ENCODE measurements around the gene FBXL14.

FBXL14 gene, protein sequence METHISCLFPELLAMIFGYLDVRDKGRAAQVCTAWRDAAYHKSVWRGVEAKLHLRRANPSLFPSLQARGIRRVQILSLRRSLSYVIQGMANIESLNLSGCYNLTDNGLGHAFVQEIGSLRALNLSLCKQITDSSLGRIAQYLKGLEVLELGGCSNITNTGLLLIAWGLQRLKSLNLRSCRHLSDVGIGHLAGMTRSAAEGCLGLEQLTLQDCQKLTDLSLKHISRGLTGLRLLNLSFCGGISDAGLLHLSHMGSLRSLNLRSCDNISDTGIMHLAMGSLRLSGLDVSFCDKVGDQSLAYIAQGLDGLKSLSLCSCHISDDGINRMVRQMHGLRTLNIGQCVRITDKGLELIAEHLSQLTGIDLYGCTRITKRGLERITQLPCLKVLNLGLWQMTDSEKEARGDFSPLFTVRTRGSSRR

DNA sequence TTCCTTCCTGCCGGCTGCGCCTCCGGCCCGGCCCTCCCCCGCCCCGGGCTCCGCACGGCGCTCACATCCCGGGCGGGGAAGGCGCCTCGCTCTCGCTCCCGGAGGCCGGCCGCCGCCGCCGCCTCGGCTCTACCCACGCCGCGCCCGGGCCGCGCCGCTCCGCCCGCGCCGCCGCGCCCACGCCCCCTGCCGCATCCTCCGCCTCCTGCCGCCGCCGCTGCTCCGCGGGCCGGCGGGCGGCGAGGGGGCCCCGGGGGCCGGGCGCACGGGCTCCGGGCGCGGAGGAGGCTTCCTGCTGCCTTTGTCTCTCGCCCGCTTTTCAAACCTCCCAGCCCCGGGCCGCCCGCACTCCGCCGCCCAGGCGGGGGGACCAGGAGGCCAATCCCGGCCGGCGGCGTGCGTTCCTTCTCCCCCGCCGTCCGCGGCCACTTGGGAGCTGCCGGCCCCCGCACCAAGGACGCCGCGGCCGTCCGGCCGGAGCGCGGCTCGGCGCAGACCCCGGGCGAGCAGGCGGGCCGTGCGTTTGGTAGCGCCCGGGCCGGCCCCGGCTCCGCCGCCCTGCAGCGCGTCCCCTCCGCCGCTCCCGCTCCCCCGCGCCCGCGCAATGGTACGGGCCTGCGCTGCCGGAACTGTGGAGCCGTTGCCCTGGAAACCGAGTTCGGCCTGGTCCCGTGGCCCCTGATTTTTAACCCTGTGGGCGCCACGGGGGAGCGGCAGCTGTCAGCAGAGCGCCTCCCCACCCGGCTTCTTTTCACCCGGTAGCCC, at the start of gene FBXL14:
TSS of gene FBXL14 (minus strand) at position 321 of the 765 bp plus-strand sequence. CDS start 515 bp downstream, outside the sequence.
- DNase-seq, result peak; percentile 85

- DNase-seq, result no peak
Measured at GRCh38 chr12:1643905-1644533, 49.6 kb upstream of the FBXL14 start.

DNA sequence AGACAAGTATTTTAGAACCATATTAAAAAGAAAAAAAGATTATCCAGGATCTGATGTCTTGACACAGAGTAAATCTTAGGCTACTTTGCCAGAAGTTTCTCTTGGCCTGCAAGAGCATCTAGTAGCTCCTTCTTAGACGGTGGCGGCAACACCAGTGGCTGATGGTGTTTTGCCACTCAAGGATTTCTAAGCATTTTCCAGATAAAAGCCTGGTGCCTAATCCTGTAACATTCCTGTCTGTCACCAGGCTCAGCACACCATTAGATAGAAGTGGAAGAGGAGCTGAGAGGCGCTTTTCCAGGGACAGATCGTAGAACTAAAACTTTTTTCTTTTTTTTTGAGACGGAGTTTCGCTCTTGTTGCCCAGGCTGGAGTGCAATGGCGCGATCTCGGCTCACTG, 48.7 kb upstream of the FBXL14 start:
- DNase-seq, result no peak

DNA sequence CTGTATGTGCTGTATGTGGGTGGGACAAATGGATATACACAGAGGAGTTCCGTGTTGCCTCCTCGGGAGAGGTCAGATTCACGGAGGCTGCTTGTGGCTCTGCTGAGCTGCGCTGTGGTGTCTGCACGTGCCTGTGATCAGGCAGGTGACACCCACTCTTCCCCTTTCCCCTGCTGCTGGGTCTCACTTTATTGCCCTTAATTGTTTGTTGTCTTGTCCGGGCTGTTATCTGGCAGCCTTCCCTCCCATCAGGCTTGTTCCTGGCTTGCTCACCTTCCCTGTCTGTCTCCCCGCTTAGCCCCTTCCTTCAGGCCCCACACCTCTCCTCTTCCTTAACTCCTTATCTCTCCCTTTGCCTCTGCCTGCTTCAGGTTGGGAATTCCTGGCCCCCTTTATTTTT, 48.1 kb upstream of the FBXL14 start:
- DNase-seq, result no peak

DNA sequence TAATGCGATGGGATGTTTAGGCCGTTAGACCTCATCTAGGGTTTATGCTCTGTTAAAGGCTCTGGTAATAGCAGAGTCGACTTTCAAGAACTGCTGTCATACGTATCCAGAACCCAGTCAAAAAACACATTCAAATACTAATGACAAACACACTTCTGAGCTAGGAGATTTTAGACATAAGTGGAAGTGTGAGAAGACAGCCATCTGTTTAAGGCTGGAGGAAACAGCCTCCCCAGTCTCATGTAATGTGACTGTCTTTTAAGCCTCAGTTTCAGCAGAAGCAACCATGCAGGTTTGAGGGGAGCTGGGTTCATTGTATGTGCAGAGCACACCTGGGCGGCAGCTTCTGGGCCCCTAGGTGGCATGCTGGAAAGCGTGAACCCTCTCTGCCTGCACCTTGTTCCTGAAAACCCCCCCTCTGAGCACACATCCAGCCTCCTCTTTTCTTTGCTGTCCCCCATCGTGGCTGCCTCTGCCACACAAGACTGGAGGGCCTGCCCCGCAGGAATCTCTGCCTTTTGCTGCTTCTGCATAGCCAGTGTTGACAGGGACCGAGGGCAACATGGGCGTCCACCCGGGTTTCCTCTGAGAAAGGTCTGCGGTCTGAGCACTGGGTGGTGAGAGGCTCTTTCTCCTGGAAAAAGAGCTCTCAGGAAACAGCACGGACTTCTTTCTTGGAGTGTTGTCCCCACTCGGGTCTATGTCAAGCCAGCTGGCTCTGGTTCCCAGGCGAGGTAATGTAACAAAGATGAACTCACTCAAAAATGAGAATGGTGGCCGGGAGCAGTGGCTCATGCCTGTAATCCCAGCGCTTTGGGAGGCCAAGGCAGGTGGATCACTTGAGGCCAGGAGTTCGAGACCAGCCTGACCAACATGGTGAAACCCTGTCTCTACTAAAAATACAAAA, 46.2 kb upstream of the FBXL14 start:
- no peak for DNase-seq

- DNase-seq, result no peak
Measured at GRCh38 chr12:1639538-1639937, 45.2 kb upstream of the FBXL14 start.

DNA sequence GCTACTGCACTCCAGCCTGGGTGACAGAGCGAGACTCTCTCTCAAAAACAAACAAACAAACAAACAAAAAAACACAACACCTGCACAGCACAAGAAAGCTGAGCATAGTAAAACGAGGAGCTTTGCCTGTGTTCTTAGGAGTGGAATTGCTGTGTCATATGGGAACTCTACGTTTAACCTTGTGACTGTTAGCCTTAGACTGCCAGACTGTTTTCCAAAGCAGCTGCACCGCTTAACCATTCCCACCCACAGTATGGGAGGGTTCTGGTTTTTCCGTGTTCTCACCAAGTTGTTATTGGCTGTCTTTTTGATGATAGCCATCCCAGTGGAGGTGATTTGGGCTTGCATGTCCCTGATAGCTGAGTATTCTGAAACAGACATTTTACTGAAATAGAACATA, 43.8 kb upstream of the FBXL14 start:
- DNase-seq, result no peak

- DNase-seq, result no peak
Measured at GRCh38 chr12:1635301-1636095, 41.1 kb upstream of the FBXL14 start.

DNA sequence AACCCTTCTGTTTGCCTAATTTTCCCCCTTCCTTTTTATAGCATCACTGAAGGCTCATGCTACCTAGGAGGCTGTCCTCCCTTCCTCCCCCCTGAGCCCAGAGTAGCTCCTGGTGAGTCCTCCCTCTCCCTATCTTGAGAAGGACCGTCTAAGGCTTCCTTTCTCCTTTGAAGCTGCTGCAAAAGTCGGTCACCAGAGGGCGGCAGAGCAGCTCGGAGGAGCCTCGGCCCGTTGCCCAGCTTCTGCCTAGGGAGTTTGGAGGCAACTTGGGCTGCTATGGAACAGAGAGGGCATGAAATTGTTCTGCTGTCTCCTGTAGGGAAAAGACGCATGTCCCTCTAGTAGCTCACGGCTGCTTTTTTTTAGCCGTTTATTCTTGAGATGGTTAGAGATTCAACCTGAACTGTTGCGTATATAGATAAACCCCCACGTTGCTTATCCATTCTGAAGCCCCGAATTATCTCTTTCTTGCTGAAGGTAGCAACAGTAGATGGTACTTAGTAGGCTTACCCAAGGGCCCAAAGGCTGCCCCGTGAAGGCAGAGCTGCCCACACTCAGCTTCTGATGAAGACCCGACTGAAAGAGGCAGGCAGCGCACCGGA, 40.3 kb upstream of the FBXL14 start:
- peak; percentile 67 for DNase-seq

- no peak for DNase-seq
Measured at GRCh38 chr12:1634149-1634548, 39.8 kb upstream of the FBXL14 start.

DNA sequence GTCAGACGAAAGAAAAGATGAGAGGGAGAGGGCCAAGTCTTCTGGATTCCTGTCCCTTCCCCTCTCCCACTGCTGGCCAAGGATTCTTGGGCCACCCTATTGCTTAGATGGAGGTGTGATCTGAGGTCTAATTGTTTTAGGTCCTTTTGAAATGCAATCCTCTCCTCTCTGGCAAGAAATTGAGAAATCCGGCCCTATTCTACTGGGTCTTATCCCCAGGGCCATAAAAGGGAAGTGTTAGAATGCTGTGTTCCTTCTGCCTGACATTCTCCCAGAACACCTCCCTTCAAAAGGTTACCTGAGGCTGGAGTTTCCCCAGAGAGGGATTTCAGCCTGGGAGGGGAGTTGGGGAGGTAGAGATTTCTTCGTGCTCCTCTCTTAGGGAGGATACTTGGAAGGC, 39.1 kb upstream of the FBXL14 start:
- DNase-seq, result no peak

- DNase-seq, result no peak
Measured at GRCh38 chr12:1632702-1633101, 38.3 kb upstream of the FBXL14 start.

GRCh38 chr12:1630827-1631591, 36.6 kb upstream of the FBXL14 start:
- DNase-seq, result no peak

DNA sequence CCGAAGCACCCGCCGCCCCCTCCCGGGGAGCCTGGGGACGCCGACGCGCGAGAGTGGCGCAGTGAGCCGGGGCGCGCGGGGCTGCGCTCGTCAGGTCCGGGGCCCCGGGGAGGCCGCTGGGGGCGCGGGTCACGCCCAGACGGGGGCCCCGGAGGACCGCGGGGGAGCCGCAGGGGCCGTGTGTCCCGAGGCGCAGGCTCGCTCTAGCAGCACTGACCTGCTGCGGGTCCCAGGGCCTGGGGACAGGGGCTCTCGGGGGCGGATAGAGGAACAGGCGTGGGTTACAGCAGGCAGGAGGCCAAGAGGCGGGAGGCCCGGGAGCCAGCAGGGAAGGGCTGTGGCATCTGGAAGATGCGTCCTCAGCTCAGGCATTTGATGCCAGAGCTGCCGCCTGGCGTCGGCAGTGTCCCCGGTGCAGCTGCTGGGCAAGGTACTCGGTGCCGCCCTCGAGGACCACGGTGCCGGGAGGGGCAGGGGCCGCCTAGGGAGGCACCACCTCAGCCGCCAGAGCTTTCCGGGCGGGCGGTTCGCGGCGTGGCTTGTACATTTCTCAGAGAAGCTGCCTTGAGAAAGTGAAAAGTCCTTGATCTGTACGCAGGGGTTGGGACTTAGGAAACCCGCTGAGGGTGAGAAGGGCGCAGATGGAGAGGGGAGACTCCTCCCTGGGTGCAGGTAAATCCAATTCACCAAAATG, 35.9 kb upstream of the FBXL14 start:
- DNase-seq, result no peak

- no peak for DNase-seq
Measured at GRCh38 chr12:1629338-1630132, 35.2 kb upstream of the FBXL14 start.

DNA sequence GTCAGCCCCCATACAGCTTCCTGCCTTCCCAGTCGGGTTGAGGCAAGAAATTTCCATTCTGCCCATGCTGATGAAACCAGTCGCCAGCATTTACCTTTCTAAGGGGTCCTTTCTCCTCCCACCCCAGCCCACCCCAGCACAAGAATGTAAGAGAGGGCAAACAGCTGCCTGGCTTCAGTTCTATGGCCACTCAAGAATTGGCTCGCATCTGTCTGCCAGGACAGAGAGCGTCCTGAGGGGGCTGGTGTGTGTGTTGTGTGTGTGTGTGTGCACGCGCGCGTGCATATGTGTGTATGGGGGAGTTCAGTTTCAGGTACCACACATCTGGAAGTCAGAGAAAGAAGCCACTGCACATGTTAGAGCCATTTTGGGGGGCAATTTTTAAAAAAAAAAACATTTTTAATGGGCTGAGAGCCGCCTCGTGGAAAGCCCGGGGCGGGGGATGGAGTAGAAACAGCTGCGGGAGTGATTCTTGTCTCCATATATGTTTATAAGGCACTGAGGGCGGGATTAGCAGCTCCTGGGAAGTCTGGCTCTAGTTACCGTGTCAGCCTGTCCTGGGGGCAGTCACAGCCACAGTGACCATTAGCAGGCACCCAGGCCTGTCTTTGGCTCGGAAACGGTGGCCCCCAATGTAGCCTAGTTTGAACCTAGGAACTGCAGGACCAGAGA, 34.4 kb upstream of the FBXL14 start, which contains the start of gene WNT5B:
TSS of gene WNT5B (plus strand) at position 566 of the 672 bp plus-strand sequence. CDS start 2,124 bp downstream, outside the sequence.
- no peak for DNase-seq

DNA sequence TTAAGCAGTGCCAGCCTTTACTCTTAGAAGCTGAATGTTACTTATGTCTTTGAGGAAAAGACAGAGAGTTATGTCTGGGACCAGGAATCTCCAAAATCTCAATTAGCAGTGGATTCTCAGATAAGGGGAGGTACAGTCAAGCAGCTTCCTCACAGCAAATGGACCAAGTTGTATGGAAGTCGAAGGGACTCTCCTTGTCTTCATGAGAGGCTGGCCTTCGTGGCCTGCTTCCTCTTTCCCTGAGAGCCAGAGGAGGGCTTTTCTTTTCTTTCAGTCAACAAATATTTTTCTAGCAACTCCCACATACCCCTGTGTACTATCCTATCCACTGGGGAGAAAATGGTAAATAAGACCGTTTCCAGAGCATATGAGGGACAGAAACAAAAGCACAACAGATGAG, 28.0 kb upstream of the FBXL14 start:
- no peak for DNase-seq

- peak; percentile 48 for DNase-seq
Measured at GRCh38 chr12:1620092-1620491, 25.7 kb upstream of the FBXL14 start.
